Heart left ventricle (tissue), 16 donors: ENCODE results near the gene SYPL1. TPM values are rescaled to one million over a fixed set of nuclear protein-coding genes. Genes with fewer than 3 reads are reported as not detected.
A peak's percentile ranks its signal among the peaks of the same experiment; 100 is the strongest.

Source experiments
- ATAC-seq, 4 donors: fragments of 200-7000 bp; cut with Tn5 transposase; one replicate each; pipeline ENCODE4 v1.9.1; 2020 to 2022; ENCODE audit warnings: moderate library complexity in 4 of 4, mild to moderate bottlenecking in 3 of 4, moderate number of reproducible peaks in 1 of 4
- DNase-seq, 5 donors: peaks; one replicate each; pipeline ENCODE4 v3.0.0-alpha.2; 2020
- H3K27ac ChIP-seq, 12 donors: fragments of 200-600 bp; sonication (generic) in 4 of 12; one replicate each; pipeline versions ENCODE4 v1.5.0 to v1.8.0; 2016 to 2022; ENCODE audit warnings: mild to moderate bottlenecking in 2 of 12
- H3K27me3 ChIP-seq, 9 donors: fragments of 200-600 bp; sonication (generic) in 2 of 9; one replicate each; pipeline versions ENCODE4 v1.5.1 to v1.8.0; 2016 to 2022; ENCODE audit warnings: mild to moderate bottlenecking in 3 of 9
- H3K36me3 ChIP-seq, 9 donors: fragments of 200-600 bp; sonication (generic) in 2 of 9; one replicate each; pipeline versions ENCODE4 v1.5.0 to v1.8.0; 2018 to 2022; ENCODE audit warnings: mild to moderate bottlenecking in 2 of 9
- H3K4me1 ChIP-seq, 12 donors: fragments of 200-600 bp; sonication (generic) in 4 of 12; one replicate each; pipeline versions ENCODE4 v1.5.0 to v1.8.0; 2016 to 2022; ENCODE audit warnings: mild to moderate bottlenecking in 3 of 12
- H3K4me3 ChIP-seq, 12 donors: fragments of 200-600 bp; sonication (generic) in 4 of 12; one replicate each; pipeline versions ENCODE4 v1.5.0 to v1.8.0; 2017 to 2022; ENCODE audit warnings: mild to moderate bottlenecking in 9 of 12, moderate library complexity in 4 of 12
- H3K9me3 ChIP-seq, 12 donors: fragments of 200-600 bp; sonication (generic) in 4 of 12; one replicate each; pipeline versions ENCODE4 v1.5.0 to v1.8.0; 2016 to 2022; ENCODE audit warnings: mild to moderate bottlenecking in 1 of 12
- POLR2A ChIP-seq, 2 donors: fragments of 450-650 bp; IDR thresholded peaks; one replicate each; pipeline ENCODE4 v1.6.1; 2017; ENCODE audit warnings: antibody characterized with exemption in 2 of 2, mild to moderate bottlenecking in 2 of 2, moderate library complexity in 2 of 2
- WGBS, 4 donors: extraction: QIAGEN DNeasy Blood & Tissue Kit in 2 of 4; methylation state at CpG; one replicate each; pipeline versions ENCODE4 v1.1.5 to v1.1.7; 2013 to 2018; 5-methylcytosine and 5-hydroxymethylcytosine counted together
- intact Hi-C, 10 donors: fragments of 100-400 bp; cut with DNase I; formaldehyde crosslinking; loops; one replicate each; pipeline versions ENCODE4 v1.11.1 to v1.14.2; 2022
- polyA plus RNA-seq, 2 donors: library from polyadenylated mRNA; stranded (reverse); fragments of 200-250 nt; gene quantifications; one replicate each; pipeline ENCODE4 v1.2.3, GENCODE V29; 2013
- total RNA-seq, 9 donors: library from RNA; depleted of rRNA in 2 of 9; stranded (reverse); fragments of >200 nt in 2 of 9; fragmentation: NEBNext Ultra II Directional in 3 of 9; extraction: Animal tissue kit (Norgen Biotek cat#: 25700) in 3 of 9; gene quantifications; one replicate each; pipeline versions ENCODE4 v1.1.0 to v1.2.4, GENCODE V29; 2016 to 2023
- TF ChIP-seq, protein P1 (sequence below), 12 donors: fragments of 200-600 bp; sonication (generic) in 4 of 12; IDR thresholded peaks; one replicate each; pipeline versions ENCODE4 v1.5.0 to v1.8.0; 2018 to 2022; ENCODE audit warnings: antibody characterized with exemption in 12 of 12, mild to moderate bottlenecking in 5 of 12
- donor health status: ischemic (EF 13 %, LVEDD 7.1; RV severe dilation, severe dysfunction).
- donor health status: healthy with polysubstance abuse.
- donor health status: DM: no; HTN: yes; CAD: no.
- donor health status: DM: no; HTN: no; CAD: no.
- donor health status: ischemic (EF 25% LVEDD 6.9; RV normal size, moderate dysfunction).
- donor health status: ischemic (EF 25% LVEDD 5.7; RV mildly dilated, moderate dysfunction).
- donor health status: healthy.
- donor health status: DM: yes; HTN: yes; CAD: no.
- donor health status: ischemic (EF 35%, LVEDD 5.7; RV mildly dilated, moderate dysfunction).
- donor health status: nonischemic (EF 11% LVEDD 7.7; RV severe dilation, severe dysfunction).
- donor health status: DM: yes; HTN: yes; CAD: no.
- donor health status: PGD.
- donor health status: ischemic (EF 29% LVEDD 5.4; RV normal size, mild dysfunction).
- donor health status: nonischemic (EF 23%, LVEDD 6.1; RV moderate dilation, normal function).

SYPL1 gene
- total and polyA plus RNA-seq, 11 donors: 70.6 to 99.8 (median 78.5) TPM

DNA sequence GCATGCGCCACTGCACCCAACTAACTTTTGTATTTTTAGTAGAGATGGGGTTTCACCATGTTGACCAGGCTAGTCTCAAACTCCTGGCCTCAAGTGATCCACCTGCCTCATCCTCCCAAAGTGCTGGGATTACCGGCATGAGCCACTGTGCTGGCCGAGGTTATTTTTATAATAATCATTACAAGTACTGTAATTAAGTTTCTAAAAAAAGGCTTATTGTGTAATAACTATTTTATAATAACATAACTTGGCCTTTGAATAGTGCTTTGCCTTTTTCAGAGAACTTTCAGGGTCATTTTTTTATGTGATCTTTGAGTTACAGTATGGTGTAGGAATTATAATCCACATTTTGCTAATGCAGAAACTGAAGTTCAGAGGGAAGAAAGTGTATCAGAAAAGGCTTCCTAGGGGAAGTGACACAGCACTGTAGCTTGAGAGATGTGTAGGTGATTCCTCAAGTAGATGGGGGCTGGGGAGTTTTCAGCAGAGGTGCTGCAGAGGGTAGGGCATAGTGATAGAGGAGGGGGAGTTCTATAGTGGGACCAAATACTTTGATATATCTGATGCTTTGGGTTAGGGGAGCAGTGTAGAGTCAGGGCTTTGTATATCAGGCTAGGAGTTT is 9.2 kb upstream of the SYPL1 start:
- H3K27me3 ChIP-seq: no peaks in the 10 kb centered on the region
- DNase-seq: no peak
- no peak overlapping the region for H3K4me3 ChIP-seq
- H3K4me1 ChIP-seq: peaks cover 0 to 49% (median 8%) of the 10 kb centered on the region in 12 donors
- no peaks in the 10 kb centered on the region for H3K9me3 ChIP-seq
- intact Hi-C loops: no loop called here
- H3K36me3 ChIP-seq: no peaks in the 10 kb centered on the region
- peak overlapping the region in 7 of 12 donors; percentile 3 to 61 (median 20) for H3K27ac ChIP-seq
- no peak for ATAC-seq
- no peak for TF ChIP-seq POLR2A (IDR thresholded peaks at IDR 0.05)
- TF ChIP-seq, protein P1, sequence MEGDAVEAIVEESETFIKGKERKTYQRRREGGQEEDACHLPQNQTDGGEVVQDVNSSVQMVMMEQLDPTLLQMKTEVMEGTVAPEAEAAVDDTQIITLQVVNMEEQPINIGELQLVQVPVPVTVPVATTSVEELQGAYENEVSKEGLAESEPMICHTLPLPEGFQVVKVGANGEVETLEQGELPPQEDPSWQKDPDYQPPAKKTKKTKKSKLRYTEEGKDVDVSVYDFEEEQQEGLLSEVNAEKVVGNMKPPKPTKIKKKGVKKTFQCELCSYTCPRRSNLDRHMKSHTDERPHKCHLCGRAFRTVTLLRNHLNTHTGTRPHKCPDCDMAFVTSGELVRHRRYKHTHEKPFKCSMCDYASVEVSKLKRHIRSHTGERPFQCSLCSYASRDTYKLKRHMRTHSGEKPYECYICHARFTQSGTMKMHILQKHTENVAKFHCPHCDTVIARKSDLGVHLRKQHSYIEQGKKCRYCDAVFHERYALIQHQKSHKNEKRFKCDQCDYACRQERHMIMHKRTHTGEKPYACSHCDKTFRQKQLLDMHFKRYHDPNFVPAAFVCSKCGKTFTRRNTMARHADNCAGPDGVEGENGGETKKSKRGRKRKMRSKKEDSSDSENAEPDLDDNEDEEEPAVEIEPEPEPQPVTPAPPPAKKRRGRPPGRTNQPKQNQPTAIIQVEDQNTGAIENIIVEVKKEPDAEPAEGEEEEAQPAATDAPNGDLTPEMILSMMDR (IDR thresholded peaks at IDR 0.05): no peak
- 54 to 75% (median 66%) methylated on average over 3 of the region's 3 CpGs for WGBS, 4 donors

DNA sequence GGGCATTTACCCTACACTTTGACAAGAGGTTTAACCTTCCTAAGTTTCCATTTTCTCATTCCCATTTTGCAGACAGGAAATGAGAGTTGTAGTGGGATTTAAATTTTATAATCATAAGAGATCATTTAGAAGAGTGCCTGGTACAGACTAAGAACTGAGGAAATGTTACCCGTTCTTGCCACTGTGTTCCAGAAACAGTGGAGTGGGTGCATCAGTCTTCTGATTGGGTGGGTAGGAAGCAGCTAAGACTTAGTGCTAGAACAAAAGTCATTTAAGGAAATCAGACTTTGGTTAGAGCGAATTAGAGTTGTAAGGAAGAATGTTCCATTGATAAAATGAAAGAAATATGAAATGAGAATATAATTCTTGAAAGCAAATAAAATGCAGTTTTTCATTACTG is 8.4 kb upstream of the SYPL1 start:
- no peak for ATAC-seq
- H3K4me1 ChIP-seq: peaks cover 0 to 47% (median 8%) of the 10 kb centered on the region in 12 donors
- intact Hi-C loops: no loop called here
- peak overlapping the region in 7 of 12 donors; percentile 3 to 61 (median 26) for H3K27ac ChIP-seq
- WGBS, 4 donors: 83 to 94% (median 87%) methylated on average over 2 of the region's 2 CpGs
- no peaks in the 10 kb centered on the region for H3K9me3 ChIP-seq
- no peak for DNase-seq
- no peaks in the 10 kb centered on the region for H3K27me3 ChIP-seq
- H3K4me3 ChIP-seq: no peak overlapping the region
- H3K36me3 ChIP-seq: no peaks in the 10 kb centered on the region
- TF ChIP-seq, protein P1 (IDR thresholded peaks at IDR 0.05): no peak
- TF ChIP-seq POLR2A (IDR thresholded peaks at IDR 0.05): no peak

DNA sequence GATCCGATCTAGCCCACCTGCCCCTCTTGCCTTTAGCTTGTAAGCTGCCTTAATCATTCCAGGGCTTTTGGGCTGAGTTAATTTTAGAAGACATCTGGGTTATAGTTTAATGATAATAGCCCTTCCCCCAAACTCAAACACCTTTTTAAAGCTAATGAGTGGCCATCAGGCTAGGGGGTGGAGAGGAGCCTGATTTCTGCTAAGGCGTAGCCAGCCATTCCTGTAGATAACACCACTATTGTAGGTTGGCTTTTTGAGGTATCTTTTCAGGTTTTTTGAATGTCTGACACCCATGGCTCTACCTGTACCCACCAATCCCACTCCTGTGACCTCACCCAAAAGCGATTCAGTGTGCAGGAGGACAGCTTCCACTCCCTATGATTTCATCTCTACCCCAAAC is 7.6 kb upstream of the SYPL1 start:
- WGBS, 4 donors: 57 to 71% (median 61%) methylated on average over 3 of the region's 3 CpGs
- DNase-seq: no peak
- Histone ChIP-seq H3K4me1 (peaks cover 0 to 41% (median 8%) of the 10 kb centered on the region in 12 donors), H3K9me3 (no peaks in the 10 kb centered on the region), H3K27me3 (no peaks in the 10 kb centered on the region), H3K27ac (peak overlapping the region in 9 of 12 donors; percentile 3 to 66 (median 31)), H3K4me3 (no peak overlapping the region), H3K36me3 (no peaks in the 10 kb centered on the region)
- intact Hi-C loops: no loop called here
- TF ChIP-seq POLR2A (IDR thresholded peaks at IDR 0.05): no peak
- TF ChIP-seq, protein P1 (IDR thresholded peaks at IDR 0.05): no peak
- ATAC-seq: no peak

DNA sequence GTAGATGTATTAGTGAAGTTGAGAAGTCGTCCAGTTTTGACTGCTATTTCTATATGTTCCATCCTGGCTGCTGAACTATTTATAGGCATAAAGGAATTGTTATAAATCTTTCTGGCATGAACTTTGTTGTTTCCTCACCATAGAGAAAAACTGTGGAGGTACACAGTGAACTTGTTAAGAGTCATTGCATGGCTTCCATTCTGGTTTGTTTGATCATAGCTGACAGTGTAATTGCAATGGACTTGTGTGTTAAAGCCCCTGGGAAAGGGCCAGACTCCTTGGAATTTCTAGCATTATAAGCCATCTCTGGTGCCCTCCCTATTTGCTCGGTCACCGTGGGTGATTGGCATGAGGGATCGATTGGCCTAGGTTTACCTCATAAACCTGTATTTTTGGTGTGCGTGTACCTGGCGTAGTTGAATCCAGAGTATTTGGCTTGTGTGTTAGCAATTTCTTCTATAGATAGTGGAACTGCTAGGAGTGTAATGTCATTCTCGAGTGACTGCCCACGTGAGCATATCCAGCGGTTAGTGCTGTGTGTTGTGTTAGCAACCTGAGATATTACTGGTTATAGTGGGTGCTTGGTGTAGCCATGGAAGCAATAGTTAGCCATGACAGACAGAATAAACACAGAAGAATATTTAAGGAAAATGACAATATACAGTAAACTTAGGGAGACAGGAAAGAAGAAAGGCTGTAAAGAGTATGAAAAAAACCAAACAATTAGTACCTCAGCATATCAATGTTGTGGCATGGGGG is 5.9 kb upstream of the SYPL1 start:
- 48 to 74% (median 61%) methylated on average over 9 of the region's 9 CpGs for WGBS, 4 donors
- H3K9me3 ChIP-seq: no peaks in the 10 kb centered on the region
- DNase-seq (no peak), ATAC-seq (peak; percentile 80 to 92 (median 90))
- no peaks in the 10 kb centered on the region for H3K27me3 ChIP-seq
- H3K4me3 ChIP-seq: no peak overlapping the region
- intact Hi-C loops: no loop called here
- H3K36me3 ChIP-seq: no peaks in the 10 kb centered on the region
- H3K4me1 ChIP-seq: peaks cover 0 to 37% (median 7%) of the 10 kb centered on the region in 12 donors
- peak overlapping the region in 11 of 12 donors; percentile 25 to 79 (median 63) for H3K27ac ChIP-seq
- TF ChIP-seq, protein P1 (IDR thresholded peaks at IDR 0.05): no peak
- no peak for TF ChIP-seq POLR2A (IDR thresholded peaks at IDR 0.05)
